Smooth muscle cell of the umbilical artery (primary cell): ENCODE results near the gene ZNF106. TPM values are rescaled to one million over a fixed set of nuclear protein-coding genes. Genes with fewer than 3 reads are reported as not detected.

ENCODE experiments used
- total RNA-seq: library from RNA; depleted of rRNA; stranded (reverse); fragments of >200 nt; gene quantifications from 2 replicates; pipeline ENCODE4 v1.2.3, GENCODE V29; 2014

The ZNF106 gene
- 76.3 and 97.4 TPM in 2 replicates for total RNA-seq

DNA sequence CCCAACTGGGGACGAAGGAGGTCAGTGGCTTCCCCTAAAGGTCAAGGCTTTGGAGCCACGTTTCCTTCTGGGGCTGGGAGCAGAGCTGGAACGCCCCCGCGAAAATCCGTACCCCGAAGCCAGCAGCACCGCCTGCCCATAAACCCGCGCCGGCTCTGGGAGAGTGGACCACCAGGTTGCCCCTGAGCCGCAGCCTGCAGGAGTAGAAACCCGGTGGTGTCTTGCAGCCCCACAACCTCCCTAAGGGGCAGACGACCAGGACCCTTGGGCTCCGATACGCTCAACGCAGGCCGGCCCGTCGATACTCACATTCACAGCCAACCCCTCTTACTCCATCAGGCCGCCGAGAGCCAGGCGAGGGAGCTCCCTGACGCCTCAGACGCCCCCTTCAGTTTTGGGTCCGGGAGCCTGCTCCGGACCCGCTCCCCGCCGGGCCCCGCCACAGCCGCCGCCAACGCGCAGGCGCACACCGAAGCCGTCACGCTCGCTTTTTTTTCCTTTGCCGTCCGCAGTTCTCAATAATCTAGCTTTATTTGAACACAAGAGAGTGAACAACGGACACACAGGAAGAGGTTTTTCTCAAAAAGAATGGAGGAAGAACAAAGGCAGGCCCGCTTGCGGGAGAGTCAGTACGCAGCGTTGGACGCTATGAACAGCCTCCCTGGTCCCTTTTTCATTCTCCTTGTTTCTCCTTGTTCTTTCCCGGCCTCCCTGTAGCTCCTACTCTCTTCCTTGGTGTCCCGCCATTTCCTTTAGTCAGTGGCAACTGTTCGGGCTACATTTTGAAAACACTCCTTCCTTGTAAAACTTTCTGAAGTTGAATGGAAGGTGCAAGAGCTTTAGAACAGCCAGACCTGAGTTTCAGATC lies at the start of gene ZNF106:
Gene ZNF106 (minus strand): TSS at position 471 of the 868 bp plus-strand sequence. CDS start 18,852 bp downstream, outside the sequence.

DNA sequence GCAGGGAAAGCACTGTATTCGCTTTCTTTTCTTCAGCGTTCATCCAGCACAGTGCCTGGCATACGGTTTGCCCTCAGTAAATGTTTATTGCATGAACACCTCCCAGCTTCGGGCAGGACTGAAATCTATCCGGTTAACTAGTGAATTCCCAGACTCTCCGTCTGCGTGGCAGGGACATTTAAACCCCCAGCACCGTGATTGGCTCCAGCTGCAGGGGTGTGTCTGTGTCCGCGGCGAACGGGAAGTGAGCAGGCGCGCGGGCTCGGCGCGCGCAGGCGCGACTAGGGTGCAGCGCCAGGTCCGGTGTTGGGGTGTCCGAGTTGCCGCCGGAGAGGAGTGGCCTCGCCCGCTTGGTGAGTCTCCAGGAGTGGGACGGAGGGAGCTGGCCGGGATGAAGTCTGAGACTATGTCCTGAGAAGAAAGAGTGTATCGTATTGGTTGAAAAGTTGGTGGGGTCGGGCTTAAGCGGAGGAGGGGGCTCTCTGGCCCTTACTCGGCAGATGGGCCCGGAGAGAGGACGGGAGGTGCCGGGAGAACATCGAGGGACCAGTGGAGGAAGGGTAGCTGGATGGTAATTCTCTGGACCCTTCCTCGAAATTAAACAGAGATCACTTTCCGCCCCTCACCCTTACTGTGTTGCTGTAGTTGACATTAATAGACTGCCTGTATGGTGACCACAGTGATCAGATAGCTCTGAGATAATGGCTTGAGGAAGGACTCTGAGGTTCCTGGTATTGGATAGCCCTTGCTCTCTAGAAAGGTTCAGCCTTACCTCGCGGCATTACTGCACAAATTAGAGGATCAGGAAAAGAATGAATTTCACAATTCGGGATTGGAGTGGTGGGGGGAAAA lies 4.6 kb upstream of the ZNF106 start, which contains the start of gene SNAP23:
Gene SNAP23 (plus strand): TSS at position 274 of the 852 bp plus-strand sequence. CDS start 16,213 bp downstream, outside the sequence.

Other genes with a start within 250 kb of the ZNF106 start
- 14.6 and 15.4 TPM in 2 replicates for gene GANC, start 217.9 kb downstream of the ZNF106 start, total RNA-seq
- gene TMEM87A, start 217.7 kb downstream of the ZNF106 start, total RNA-seq: 58.4 and 71.6 TPM in 2 replicates
- 0.74 and 4.2 TPM in 2 replicates for gene CAPN3, start 131.6 kb downstream of the ZNF106 start, total RNA-seq
- 107 and 111 TPM in 2 replicates for gene SNAP23, start 4.5 kb upstream of the ZNF106 start, total RNA-seq
- gene LRRC57, start 57.7 kb upstream of the ZNF106 start, total RNA-seq: 15.7 and 24.0 TPM in 2 replicates
- gene HAUS2, start 57.7 kb upstream of the ZNF106 start, total RNA-seq: 24.6 and 39.6 TPM in 2 replicates
- 2.7 and 6.6 TPM in 2 replicates for gene STARD9, start 84.5 kb upstream of the ZNF106 start, total RNA-seq
- 11.9 TPM in 2 replicates for gene CDAN1, start 246.0 kb upstream of the ZNF106 start, total RNA-seq